ENCODE measurements around the gene TTC3. TPM values are rescaled to one million over a fixed set of nuclear protein-coding genes. Genes with fewer than 3 reads are reported as not detected.
"Not testable (repeated sequence)": the region's sequence is repeated elsewhere in the genome, so short reads cannot be mapped to it uniquely, and the experiment has no call there.

TTC3 gene
- total RNA-seq, 2 donors from 2014 or later: 104 to 105 TPM

DNA sequence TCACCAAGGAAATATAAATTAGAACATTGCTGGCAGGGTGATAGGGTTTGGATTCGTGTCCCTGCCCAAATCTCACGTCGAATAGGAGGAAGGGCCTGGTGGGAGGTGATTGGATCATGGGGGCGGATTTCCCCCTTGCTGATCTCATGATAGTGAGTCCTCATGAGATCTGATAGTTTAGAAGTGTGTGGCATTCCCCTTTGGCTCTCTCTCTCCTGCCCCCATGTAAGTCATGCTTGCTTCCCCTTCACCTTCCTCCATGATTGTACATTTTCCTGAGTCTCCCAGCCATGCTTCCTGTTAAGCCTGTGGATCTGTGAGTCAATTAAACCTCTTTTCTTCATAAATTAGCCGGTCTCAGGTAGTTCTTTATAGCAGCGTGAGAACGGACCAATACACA, 133.4 kb downstream of the TTC3 start:
- Mint-ChIP-seq H3K27ac (no peak overlapping the region), H3K4me1 (peaks cover 8% of the 10 kb centered on the region), H3K36me3 (ENCODE audit: low read depth) (peaks cover 8% of the 10 kb centered on the region), H3K4me3 (no peak overlapping the region), H3K27me3 (no peaks in the 10 kb centered on the region)
- H3K9me3 ChIP-seq (ENCODE audit: control insufficient read depth, low read length, poor library complexity, severe bottlenecking): no peaks in the 10 kb centered on the region
- ATAC-seq: no peak
- DNase-seq: no peak

DNA sequence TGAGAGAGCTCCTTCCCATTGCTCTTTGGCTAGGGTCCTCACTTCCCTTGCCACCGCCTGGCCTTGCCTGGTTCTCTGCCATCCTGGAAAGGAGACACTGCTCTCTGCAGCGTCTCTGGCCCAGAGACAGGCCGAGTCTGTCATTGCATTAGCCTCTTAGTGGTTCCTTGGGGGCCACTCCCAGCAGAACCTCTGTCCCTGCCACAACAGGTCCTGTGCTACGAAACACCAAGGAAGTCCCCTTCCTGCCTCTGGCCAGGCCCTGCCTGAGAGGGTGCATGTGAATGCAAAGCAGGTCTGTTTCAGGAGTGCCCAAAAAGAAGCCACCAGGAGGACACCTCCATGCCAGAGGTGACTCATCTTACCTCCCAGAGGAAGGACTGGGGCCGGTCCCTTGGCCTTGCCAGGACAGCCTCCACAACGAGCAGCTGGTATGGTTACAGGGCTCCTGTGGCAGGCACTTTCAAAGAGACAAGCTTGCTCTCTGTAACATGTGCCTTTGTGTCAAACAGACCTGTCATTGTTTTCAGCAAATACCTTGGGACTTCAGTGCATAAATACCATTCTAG, 134.5 kb downstream of the TTC3 start:
- H3K4me1 Mint-ChIP-seq: peaks cover 8% of the 10 kb centered on the region
- H3K9me3 ChIP-seq (ENCODE audit: control insufficient read depth, low read length, poor library complexity, severe bottlenecking): no peaks in the 10 kb centered on the region
- H3K27ac Mint-ChIP-seq: peak overlapping the region; percentile 24
- H3K4me3 Mint-ChIP-seq: no peak overlapping the region
- no peaks in the 10 kb centered on the region for H3K27me3 Mint-ChIP-seq
- ATAC-seq (peak; percentile 36), DNase-seq (no peak)
- peaks cover 5% of the 10 kb centered on the region for H3K36me3 Mint-ChIP-seq (ENCODE audit: low read depth)

- Mint-ChIP-seq H3K27ac (peak overlapping the region; percentile 24), H3K36me3 (ENCODE audit: low read depth) (peaks cover 2% of the 10 kb centered on the region), H3K4me1 (peaks cover 8% of the 10 kb centered on the region), H3K4me3 (peak overlapping the region; percentile 25), H3K27me3 (no peaks in the 10 kb centered on the region)
- H3K9me3 ChIP-seq (ENCODE audit: control insufficient read depth, low read length, poor library complexity, severe bottlenecking): no peaks in the 10 kb centered on the region
- no peak for DNase-seq
- peak; percentile 60 for ATAC-seq
Observed at GRCh38 chr21:37208056-37208721, 135.1 kb downstream of the TTC3 start.

GRCh38 chr21:37208741-37209225, 135.7 kb downstream of the TTC3 start:
- no peaks in the 10 kb centered on the region for H3K27me3 Mint-ChIP-seq
- ATAC-seq: peak; percentile 50
- H3K36me3 Mint-ChIP-seq (ENCODE audit: low read depth): peaks cover 2% of the 10 kb centered on the region
- H3K9me3 ChIP-seq (ENCODE audit: control insufficient read depth, low read length, poor library complexity, severe bottlenecking): no peaks in the 10 kb centered on the region
- no peak for DNase-seq
- H3K4me3 Mint-ChIP-seq: no peak overlapping the region
- H3K4me1 Mint-ChIP-seq: peaks cover 8% of the 10 kb centered on the region
- H3K27ac Mint-ChIP-seq: no peak overlapping the region

DNA sequence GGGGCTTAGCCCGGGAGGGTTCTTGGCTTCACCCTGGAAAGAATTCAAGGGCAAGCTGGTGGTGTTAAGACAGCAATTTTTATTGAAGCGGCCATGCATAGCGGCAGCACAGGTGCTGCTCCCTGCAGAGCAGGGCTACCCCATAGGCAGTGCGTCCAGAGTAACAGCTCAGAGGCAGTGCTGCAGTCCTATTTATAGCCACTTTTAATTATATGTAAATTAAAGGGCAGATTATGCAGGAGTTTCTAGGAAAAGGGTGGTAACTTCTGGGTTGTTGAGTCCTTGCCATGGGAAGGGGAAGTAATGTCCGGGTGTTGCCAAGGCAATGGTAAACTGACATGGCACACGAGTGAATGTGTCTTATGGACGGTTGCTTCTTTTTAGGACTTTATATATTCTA, 137.1 kb downstream of the TTC3 start:
- Mint-ChIP-seq H3K36me3 (ENCODE audit: low read depth) (peaks cover 2% of the 10 kb centered on the region), H3K27ac (no peak overlapping the region), H3K4me3 (no peak overlapping the region), H3K27me3 (no peaks in the 10 kb centered on the region), H3K4me1 (peaks cover 8% of the 10 kb centered on the region)
- DNase-seq (no peak), ATAC-seq (no peak)
- H3K9me3 ChIP-seq (ENCODE audit: control insufficient read depth, low read length, poor library complexity, severe bottlenecking): no peaks in the 10 kb centered on the region

DNA sequence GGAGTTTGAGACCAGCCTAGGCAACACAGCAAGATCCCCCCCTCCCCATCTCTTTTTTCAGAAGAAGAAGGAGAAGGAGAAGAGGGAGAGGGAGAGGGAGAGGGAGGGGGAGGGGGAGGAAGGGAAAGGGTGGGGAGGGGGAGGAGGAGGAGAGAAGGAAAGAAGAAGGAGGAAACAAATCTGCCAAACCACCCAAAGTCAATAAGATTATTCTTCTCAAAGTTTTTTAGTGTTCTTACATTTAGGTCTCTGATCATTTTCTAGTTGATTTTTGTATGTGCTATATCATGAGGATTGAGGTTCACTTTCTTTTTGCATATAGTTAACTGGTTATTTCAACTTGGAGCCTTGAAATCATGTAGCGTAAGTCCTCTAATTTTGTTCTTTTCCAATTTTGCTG, 137.7 kb downstream of the TTC3 start:
- H3K4me3 Mint-ChIP-seq: no peak overlapping the region
- H3K27ac Mint-ChIP-seq: no peak overlapping the region
- no peak for ATAC-seq
- H3K4me1 Mint-ChIP-seq: peaks cover 8% of the 10 kb centered on the region
- no peak for DNase-seq
- H3K9me3 ChIP-seq (ENCODE audit: control insufficient read depth, low read length, poor library complexity, severe bottlenecking): no peaks in the 10 kb centered on the region
- H3K27me3 Mint-ChIP-seq: no peaks in the 10 kb centered on the region
- peaks cover 2% of the 10 kb centered on the region for H3K36me3 Mint-ChIP-seq (ENCODE audit: low read depth)

- DNase-seq (no peak), ATAC-seq (no peak)
- peaks cover 2% of the 10 kb centered on the region for H3K36me3 Mint-ChIP-seq (ENCODE audit: low read depth)
- H3K9me3 ChIP-seq (ENCODE audit: control insufficient read depth, low read length, poor library complexity, severe bottlenecking): no peaks in the 10 kb centered on the region
- H3K4me3 Mint-ChIP-seq: no peak overlapping the region
- peaks cover under 1% of the 10 kb centered on the region for H3K4me1 Mint-ChIP-seq
- no peak overlapping the region for H3K27ac Mint-ChIP-seq
- H3K27me3 Mint-ChIP-seq: no peaks in the 10 kb centered on the region
Observed at GRCh38 chr21:37214952-37215351, 141.9 kb downstream of the TTC3 start.

- ATAC-seq (no peak), DNase-seq (no peak)
- no peaks in the 10 kb centered on the region for H3K36me3 Mint-ChIP-seq (ENCODE audit: low read depth)
- H3K4me1 Mint-ChIP-seq: peaks cover 16% of the 10 kb centered on the region
- peak overlapping the region; percentile 84 for H3K4me3 Mint-ChIP-seq
- peak overlapping the region; percentile 75 for H3K27ac Mint-ChIP-seq
- no peaks in the 10 kb centered on the region for H3K27me3 Mint-ChIP-seq
- H3K9me3 ChIP-seq (ENCODE audit: control insufficient read depth, low read length, poor library complexity, severe bottlenecking): no peaks in the 10 kb centered on the region
Observed at GRCh38 chr21:37219761-37220432, 146.8 kb downstream of the TTC3 start.

DNA sequence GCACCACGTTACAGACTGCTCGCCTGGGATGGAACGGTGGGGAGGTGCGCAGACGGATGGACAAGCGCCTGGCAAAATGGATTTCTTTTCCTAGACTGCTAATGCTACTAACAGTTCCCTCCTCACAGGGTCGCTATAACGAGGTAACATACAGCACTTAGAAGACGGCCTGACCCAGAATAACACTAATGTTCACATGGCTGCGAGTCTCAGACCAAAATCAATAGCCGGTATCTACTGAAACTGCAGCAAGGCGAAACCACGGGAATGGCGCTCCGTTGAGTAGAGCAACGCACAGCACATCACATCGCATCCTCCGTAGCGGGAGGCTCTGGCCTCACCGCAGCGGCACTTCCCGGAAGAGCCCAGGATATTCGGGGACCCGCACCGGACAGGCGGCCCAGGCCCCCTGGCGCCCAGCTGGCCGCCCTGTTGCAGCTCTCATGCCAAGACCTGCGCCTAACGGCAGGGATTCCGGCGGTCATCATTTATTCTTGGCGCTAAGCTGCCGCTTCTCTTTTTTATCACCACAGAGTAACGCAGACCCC, 147.5 kb downstream of the TTC3 start:
- Mint-ChIP-seq H3K36me3 (ENCODE audit: low read depth) (no peaks in the 10 kb centered on the region), H3K4me1 (peaks cover 22% of the 10 kb centered on the region), H3K27me3 (no peaks in the 10 kb centered on the region), H3K27ac (peak overlapping the region; percentile 75), H3K4me3 (peak overlapping the region; percentile 84)
- ATAC-seq (peak; percentile 39), DNase-seq (peak in 2 of 3 donors; percentile 20 to 37)
- no peaks in the 10 kb centered on the region for H3K9me3 ChIP-seq (ENCODE audit: control insufficient read depth, low read length, poor library complexity, severe bottlenecking)

DNA sequence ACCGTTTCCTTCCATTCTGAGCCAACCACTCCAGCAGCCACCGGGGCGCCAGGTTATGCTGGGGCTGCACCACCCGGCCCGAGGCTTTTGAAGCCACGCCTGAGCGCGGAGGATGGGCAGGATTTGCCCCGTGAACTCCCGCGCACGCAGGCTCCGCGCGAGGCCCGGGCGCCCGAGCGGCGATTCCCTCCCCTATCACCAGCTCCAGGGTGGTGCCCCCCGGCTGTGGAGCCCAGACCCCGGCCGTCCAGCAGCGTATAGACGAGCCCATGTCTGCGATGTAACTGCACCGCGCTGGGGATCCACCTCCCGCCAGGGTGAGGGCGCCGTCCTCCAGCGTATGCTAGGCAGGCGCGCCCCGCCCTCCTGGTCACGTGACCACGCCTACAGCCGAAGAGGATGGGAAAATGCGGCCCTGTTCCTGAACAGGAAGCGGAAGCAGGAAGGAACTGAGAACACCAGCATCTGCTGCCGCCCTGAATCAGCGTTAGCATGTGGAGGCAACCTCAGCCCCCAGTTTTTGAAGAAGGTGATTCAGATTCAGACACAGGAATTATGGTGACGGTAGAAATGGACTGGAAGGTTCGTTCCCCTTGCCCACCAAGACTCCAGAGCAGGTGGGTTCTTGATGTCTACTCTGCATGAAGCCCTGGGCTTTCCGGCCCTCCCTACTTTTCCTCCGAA, 148.1 kb downstream of the TTC3 start:
- H3K9me3 ChIP-seq (ENCODE audit: control insufficient read depth, low read length, poor library complexity, severe bottlenecking): no peaks in the 10 kb centered on the region
- Mint-ChIP-seq H3K4me1 (peaks cover 28% of the 10 kb centered on the region), H3K27me3 (no peaks in the 10 kb centered on the region), H3K36me3 (ENCODE audit: low read depth) (peaks cover 2% of the 10 kb centered on the region), H3K27ac (peak overlapping the region; percentile 75), H3K4me3 (peak overlapping the region; percentile 84)
- ATAC-seq (peak; percentile 88), DNase-seq (peak; percentile 80 to 86 (median 84))

GRCh38 chr21:37222248-37222647, 149.2 kb downstream of the TTC3 start:
- H3K9me3 ChIP-seq (ENCODE audit: control insufficient read depth, low read length, poor library complexity, severe bottlenecking); H3K36me3 Mint-ChIP-seq (ENCODE audit: low read depth); DNase-seq; H3K27me3 Mint-ChIP-seq; ATAC-seq: not testable (repeated sequence)
- peaks cover 28% of the 10 kb centered on the region for H3K4me1 Mint-ChIP-seq
- peak overlapping the region; percentile 75 for H3K27ac Mint-ChIP-seq
- H3K4me3 Mint-ChIP-seq: peak overlapping the region; percentile 31

GRCh38 chr21:37223804-37224345, 150.8 kb downstream of the TTC3 start:
- ATAC-seq (no peak), DNase-seq (no peak)
- H3K9me3 ChIP-seq (ENCODE audit: control insufficient read depth, low read length, poor library complexity, severe bottlenecking): no peaks in the 10 kb centered on the region
- Mint-ChIP-seq H3K36me3 (ENCODE audit: low read depth) (peaks cover 4% of the 10 kb centered on the region), H3K27ac (peak overlapping the region; percentile 68), H3K4me3 (no peak overlapping the region), H3K4me1 (peaks cover 30% of the 10 kb centered on the region), H3K27me3 (no peaks in the 10 kb centered on the region)

Data from T-helper 17 cell (primary cell).